Activated CD4-positive, alpha-beta T cell treated with anti-CD3 and anti-CD28 coated beads, Interleukin-2, amount 50 U/mL, for 4 hours (primary cell): ENCODE results near the gene LAPTM5.
"Not testable (repeated sequence)": the region's sequence is repeated elsewhere in the genome, so short reads cannot be mapped to it uniquely, and the experiment has no call there.

ENCODE experiments used
- DNase-seq, 2 experiments: peaks; one replicate each; pipeline ENCODE4 v3.0.0-alpha.2; 2020

LAPTM5 gene

DNA sequence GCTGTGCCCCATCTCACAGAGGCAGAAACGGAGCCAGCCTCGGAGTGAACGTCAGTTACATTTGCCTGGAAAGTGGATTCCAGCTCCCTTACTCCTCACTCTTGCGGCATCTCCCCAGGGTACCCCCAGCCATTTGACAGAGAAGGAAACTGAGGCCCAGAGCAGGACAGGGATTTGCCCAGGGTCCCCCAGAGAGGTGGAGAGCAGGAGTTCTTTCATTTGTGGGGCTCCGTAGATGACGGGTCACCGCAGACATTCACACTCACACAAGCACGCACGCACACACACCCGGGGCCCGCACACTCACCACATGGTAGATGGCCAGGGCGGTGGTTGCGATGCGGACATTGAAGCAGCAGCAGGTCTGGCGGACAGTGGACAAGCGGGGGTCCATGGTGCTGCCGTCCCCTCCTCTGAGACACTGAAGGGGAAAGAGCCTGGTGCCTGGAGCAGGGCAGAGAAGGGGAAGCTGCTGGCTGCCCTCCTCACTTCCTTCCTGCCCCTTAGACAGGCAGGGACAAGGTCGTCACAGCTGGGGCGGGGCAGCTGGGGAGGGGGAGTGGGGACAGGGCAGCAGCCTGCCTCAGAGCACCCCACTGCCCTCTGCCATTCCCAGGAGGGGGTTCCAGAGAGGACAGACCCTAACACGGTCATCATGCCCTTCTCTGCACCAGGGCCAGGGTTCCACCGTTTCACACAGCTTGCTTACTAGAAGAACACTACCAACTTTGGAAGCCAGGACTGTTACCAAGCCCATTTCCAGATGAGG lies at the start of gene LAPTM5:
TSS of gene LAPTM5 (minus strand) at position 423 of the 769 bp plus-strand sequence. CDS start at position 394, 29 bp downstream.
- peak; percentile 44 to 45 for DNase-seq

DNA sequence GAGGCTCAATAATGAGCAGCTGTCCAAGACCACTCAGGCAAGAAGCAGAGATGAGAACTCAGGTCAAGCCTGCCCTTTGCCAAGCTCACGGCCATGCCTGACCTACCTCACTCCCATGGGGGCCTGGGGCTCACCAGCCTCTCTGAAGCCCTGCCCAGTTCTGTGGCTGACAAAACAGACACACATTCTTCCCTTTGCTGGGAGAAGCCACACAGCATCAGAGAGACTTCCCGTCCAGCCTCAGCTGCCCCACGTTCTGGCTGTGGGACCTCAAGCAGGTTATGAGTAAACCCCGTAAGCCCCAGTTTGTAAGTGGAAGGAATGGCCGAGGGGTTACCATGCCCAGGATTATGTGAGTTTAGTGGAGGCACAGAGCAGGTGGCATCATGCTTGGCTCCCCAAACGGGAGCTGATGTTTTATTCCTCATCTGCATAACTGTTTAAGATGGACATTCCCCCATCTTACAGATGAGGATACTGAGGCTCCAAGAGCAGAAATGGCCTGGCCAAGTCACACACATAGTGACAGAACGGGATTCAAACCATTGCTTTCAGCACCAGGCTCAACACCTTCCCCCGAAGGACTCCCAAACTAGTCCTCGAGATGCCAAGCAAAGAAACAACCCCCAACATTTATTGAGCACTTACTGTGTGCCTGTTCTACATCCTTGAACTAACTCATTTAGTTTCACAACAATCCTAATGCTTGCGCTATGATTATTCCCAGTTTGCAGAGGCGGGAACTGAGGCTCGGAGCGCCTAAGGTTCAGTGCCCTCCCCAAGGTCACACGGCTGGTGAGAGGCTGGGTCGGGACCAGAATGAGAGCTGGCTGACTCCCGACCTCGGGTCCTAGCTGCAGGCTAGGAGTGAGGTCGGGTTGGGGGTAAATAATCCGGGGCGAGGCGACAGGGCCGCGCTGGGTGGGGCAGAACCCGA lies 49.1 kb upstream of the LAPTM5 start:
- no peak for DNase-seq

DNA sequence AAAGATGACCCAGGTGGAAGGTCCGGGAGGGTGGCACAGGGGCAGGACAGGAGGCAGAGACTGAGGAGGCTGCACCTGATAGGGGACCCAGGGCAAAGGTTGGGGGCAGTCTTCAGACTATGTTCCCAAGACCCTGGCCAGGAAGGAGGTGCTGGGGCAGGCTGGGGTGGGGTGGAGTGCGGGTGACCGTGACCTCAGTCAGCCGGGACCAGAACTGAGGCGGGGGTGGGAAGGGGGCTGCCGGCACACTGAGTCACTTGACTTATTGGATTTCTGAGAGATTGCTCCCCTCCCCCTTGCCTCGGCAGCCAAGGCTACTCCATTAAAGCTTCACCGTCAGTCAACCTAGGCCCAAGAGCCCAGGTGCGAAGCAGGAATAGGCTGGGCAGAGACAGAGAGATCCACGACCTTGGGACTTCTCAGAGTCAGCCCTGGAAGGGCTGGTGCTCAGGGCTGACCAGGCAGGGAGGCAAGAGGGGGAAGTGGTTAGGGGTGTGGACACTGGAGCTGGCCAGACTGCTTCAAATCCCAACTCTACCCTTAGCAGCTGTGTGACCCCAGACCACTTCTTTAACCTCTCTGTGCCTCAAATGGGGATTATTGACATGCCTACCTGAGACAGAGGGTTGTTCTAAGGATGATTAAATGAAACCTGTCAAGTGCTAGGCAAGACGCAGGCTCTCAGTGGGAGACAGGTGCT lies 47.9 kb upstream of the LAPTM5 start:
- no peak for DNase-seq

DNA sequence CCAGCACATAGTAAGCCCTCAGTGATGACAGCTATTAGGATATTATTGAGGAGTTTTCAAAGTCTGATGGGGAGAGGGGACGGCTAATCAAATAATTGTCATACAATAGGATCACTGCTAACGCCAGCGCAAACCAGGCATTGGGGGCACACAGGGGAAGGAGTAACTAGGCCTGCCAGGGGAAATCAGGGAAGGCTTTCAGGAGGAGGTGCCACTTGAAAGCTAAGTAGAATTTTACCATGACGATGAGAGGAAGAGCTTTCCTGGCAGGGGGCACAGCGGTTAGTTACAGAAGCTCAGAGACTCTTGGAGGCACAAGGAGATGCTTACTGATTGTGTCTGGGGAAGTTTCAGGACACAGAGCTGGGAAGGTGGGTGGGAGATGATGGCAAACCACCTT lies 47.2 kb upstream of the LAPTM5 start:
- no peak for DNase-seq

GRCh38 chr1:30804352-30804751 lies 46.8 kb upstream of the LAPTM5 start:
- no peak for DNase-seq

DNA sequence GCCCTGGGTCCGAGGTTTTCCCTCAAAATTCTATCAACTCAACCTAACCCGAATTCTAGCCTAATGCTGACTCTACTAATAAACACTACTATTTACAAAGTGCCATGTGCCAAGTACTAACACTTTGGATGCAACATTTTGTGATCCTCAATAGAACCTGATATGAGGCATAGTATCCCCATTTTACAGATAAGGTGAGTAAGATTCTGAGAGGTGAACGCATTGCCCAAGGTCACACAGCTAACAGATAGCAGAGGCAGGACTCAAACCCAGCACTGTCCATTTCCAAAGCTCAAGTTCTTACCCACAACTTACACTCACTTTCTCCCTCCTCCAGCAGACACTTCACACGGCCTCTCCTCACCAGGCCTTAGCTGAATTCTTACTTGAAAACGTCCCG lies 46.0 kb upstream of the LAPTM5 start:
- no peak for DNase-seq

DNA sequence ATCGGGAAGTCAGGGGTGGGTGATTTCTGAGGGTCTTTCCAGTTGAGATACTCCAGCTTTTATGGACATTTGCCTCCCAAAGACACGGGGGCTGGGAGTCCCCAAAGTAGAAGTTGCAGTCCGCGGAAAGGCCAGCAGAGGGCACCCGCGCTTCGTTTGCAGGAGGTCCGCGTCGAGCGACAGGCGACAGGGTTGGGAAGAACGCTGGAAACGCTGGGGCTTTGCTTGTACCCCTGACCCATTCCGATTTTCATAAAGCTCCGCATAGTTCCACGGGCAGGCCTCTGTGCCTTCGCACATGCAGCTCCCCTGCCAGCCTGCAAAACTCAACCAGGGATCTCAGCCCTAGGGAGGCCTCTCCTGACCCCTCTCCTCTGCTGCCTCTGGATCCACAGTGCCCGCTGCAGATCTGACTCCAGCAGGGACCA lies 44.2 kb upstream of the LAPTM5 start:
- DNase-seq, result peak; percentile 78 to 82

DNA sequence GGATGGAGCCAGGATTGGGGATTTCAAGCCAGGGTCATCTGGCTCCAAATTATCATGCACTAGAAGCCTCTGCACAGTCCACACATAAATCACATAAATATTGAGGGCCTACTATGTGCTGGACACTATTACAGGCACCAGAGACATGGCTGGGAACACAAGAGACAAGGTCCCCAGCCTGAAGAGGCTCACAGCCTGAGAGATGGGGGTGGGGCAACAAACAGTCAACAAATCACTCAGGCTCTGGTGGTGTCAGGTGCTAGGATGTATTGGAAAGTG lies 41.6 kb upstream of the LAPTM5 start:
- no peak for DNase-seq

- no peak for DNase-seq
Observed at GRCh38 chr1:30798389-30799232, 41.0 kb upstream of the LAPTM5 start.

DNA sequence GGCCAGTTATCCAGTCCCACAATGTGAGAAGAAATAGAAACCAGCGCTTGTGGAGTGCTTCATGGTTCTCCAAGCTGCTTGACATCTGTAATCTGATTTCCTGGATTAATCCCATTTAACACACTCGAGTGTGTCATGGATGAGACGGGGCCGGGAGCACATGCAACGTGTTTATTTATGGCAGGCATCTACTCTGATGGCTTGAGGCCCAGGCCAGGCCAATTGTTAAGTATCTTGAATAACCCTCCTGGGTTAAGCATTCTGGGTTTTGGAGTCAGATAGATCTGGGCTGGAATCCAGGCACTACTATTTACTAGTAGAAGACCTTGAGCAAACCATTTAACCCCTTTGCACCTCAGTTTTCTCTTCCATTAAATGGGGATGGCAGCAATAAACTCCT lies 37.5 kb upstream of the LAPTM5 start:
- no peak for DNase-seq

- DNase-seq, result no peak
Observed at GRCh38 chr1:30794260-30794659, 36.7 kb upstream of the LAPTM5 start.

DNA sequence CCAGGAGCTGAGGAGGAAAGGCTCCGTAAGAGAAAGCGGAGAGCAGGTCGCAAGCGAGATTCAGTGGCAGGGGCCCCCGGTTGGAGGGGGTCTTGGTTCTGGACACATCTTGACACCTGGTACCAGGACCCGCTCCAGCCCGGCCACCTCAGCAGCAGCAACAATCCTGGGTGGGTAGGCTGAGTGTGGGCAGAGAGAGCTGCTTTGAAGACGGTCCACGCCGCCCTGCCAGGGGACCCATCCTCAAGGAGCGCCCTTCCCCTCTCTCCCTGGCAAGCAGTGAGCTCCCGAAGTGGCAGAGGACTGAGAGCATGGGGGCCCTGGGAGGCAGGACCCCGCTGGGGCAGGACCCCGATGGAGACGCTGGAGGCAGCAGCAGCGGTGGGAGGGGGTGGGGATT lies 35.6 kb upstream of the LAPTM5 start:
- no peak for DNase-seq

DNA sequence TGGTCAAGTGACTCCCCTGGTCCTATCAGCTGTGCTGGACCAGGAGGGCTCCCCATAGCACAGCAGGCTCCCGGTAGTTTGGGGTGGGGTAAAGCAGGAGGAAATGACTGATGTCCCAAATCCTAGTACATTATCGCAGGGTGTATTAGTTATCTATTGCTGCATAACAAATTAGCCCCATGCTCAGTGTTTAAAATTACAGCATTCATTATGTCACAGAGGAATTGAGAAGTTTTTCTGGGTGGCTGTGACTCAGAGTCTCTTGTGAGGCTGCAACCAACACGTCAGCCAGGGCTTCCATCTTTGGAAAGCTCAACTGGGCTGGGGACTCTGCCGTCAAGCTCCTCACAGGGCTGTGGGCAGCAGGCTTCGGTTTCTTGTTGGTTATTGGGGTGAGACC lies 34.3 kb upstream of the LAPTM5 start:
- DNase-seq, result no peak

DNA sequence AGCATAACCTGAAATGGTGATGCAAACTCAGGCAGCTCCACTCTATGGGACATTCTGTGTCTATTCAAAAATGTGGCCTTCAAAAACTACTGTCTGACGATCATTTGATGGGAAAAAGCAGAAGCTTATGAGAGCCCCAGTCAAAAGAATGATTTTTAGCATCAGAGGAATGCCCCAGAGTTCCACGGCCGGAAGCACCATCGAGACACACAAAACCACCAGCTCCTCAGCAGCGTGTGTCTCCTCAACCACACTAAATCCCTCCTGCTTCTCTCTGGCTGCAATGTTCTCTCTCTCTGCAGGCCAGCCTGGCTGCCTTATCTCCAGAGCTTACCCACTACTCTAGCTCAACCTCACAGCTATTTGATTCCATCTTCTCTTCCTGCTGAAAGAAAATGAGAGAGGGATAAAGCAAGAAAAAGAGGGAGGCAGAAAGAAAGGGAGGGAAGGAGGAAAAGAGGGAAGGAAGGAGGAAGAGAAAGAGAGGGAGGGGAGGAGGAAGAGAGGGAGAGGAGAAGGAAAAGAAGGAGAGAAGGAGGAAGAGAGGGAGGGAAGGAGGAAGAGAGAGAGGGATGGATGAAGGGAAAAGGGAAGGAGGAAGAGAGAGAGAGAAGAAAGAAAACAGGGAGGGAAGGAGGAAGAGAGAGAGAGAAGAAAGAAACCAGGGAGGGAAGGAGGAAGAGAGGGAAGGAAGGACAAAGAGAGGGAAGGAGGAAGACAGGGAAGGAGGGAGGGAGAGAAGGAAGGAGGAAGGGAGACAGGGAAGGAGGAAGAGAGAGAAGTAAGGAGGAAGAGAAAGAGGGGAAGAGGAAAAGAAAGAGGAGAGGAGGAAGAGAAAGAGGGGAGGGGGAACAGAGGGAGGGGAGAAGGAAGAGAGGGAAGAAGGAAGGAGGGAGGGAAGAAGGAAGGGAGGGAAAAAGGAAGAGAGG lies 33.5 kb upstream of the LAPTM5 start:
- no peak for DNase-seq

DNA sequence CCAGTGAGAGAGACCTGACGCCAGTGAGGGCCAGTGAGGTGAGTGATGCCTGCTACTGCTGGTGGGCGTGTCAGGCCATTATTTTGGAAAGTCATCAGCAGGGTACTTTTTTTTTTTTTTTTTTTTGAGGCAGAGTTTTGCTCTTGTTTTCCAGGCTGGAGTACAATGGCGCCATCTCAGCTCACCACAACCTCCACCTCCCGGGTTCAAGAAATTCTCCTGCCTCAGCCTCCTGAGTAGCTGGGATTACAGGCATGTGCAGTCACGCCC lies 32.6 kb upstream of the LAPTM5 start:
- DNase-seq, result not testable (repeated sequence)

DNA sequence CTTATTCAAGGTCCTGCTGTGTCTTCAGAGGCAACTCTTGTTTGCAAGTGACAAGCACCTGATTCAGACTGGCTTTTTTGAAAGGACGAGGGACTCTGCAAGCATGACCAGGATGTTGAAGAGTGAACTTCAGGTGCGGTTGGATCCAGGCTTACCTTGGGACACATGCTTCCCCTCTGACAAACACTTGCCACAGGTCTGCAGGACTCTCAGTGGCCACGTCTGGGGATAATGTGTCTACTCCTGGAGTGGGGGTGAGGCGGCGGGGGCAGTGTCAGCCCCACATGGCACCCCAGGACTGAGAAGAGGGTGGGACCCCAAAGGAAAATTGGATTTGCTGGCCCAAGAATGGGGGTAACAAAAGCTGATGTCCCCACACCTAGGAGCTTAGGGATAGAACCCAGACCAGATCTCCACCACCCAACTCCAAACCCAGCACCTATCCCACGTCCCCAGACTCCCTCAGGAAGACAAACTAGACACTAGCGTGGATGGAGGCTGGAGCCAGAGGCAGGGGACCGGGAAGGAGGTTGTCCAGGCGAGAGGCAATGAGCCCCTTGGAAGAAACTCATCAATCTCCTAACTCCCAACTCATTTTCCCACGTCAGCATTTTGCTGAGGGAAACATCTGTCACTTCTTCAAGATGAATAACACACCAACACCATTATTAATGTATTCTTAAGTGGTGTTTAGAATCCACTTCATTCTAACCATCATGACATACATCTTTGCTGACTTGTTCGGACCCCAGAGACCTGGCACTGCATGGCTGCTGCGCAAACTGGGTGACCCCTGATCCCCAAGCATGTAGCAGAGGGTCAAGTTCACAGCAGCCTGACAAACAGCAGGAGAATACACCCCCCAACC lies 32.0 kb upstream of the LAPTM5 start:
- no peak for DNase-seq

GRCh38 chr1:30788580-30789387 lies 31.2 kb upstream of the LAPTM5 start:
- DNase-seq, result no peak

GRCh38 chr1:30787856-30788495 lies 30.4 kb upstream of the LAPTM5 start:
- DNase-seq, result no peak

DNA sequence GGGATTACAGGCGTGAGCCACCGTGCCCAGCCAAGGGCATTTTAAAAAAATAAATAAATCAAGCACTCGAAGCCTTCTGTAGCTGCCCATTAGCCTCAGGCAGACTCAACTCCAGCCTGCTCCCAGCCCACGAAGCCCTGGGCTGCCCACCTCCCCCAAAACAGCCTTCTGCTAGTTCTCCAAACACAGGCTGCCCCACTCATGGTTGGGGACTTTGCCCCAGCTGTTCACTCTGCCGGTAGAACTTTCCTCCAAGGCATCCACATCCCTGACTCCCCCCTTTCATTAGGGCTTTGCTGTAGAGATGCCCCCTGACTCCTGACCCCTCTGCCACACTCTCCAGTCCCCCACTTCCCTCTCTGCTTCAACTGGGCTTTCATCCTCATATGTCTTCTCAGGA lies 29.7 kb upstream of the LAPTM5 start:
- no peak for DNase-seq
